B cell (primary cell): ENCODE measurements around the gene LRP5. TPM values are rescaled to one million over a fixed set of nuclear protein-coding genes. Genes with fewer than 3 reads are reported as not detected.

ENCODE experiments used
- ATAC-seq: fragments of 200-7000 bp; cut with Tn5 transposase; one replicate; pipeline ENCODE4 v1.10.0; 2021; ENCODE audit warnings: low read depth, mild to moderate bottlenecking, moderate number of reproducible peaks, moderate library complexity
- CTCF ChIA-PET: fragments of 350-600 bp; sonication (Branson Sonifier 250); formaldehyde crosslinking; loops from one replicate; lab custom pipeline; 2021; ENCODE audit warnings: antibody characterized with exemption, inconsistent platforms; lab: Charles Lee
- POLR2A ChIA-PET: fragments of 350-600 bp; sonication (Branson Sonifier 250); formaldehyde crosslinking; loops from one replicate; lab custom pipeline; 2021; ENCODE audit warnings: antibody characterized with exemption; lab: Charles Lee
- DNase-seq: peaks from one replicate; pipeline ENCODE4 v3.0.0; 2013
- H2AFZ ChIP-seq: 2 replicates; pipeline ENCODE4 v1.6.1; 2012; ENCODE audit warnings: mild to moderate bottlenecking, low read depth, low read length; ENCODE audit not compliant: insufficient read depth, poor library complexity, severe bottlenecking
- H3K27ac ChIP-seq, 2 donors: 1 replicate in 1 of 2; 2 replicates in 1 of 2; pipeline ENCODE4 v1.5.1; 2012 to 2013; ENCODE audit warnings: low read length in 2 of 2, mild to moderate bottlenecking in 2 of 2, moderate library complexity in 1 of 2
- H3K27me3 ChIP-seq, 4 experiments: fragments of 200-600 bp in 1 of 4; sonication (generic) in 1 of 4; replicated peaks in 1 of 4; 1 replicate in 2 of 4; 2 replicates in 2 of 4; pipeline versions ENCODE4 v1.6.1 to v1.7.0; 2013 to 2016; ENCODE audit warnings: low read length in 3 of 4, mild to moderate bottlenecking in 2 of 4, mixed read lengths in 1 of 4, moderate library complexity in 1 of 4; ENCODE audit not compliant: insufficient read depth in 4 of 4, control insufficient read depth in 3 of 4; ENCODE audit errors: control extremely low read depth in 1 of 4
- H3K36me3 ChIP-seq, 2 experiments: replicated peaks in 1 of 2; 1 replicate in 1 of 2; 2 replicates in 1 of 2; pipeline versions ENCODE4 v1.6.1 to v1.7.1; 2013; ENCODE audit warnings: low read length in 1 of 2; ENCODE audit not compliant: insufficient read depth in 2 of 2, control insufficient read depth in 1 of 2; ENCODE audit errors: control extremely low read depth in 1 of 2, extremely low read depth in 1 of 2
- H3K4me1 ChIP-seq, 2 donors: fragments of 200-600 bp in 1 of 2; sonication (generic) in 1 of 2; 1 replicate in 1 of 2; 2 replicates in 1 of 2; pipeline versions ENCODE4 v1.5.1 to v1.6.1; 2013 to 2017; ENCODE audit warnings: low read length in 2 of 2; ENCODE audit not compliant: control insufficient read depth in 2 of 2, insufficient read depth in 2 of 2
- H3K4me2 ChIP-seq: replicated peaks from 2 replicates; pipeline ENCODE3; 2012; ENCODE audit warnings: mild to moderate bottlenecking, low read depth, low read length; ENCODE audit not compliant: poor library complexity, severe bottlenecking
- H3K4me3 ChIP-seq, 5 experiments: fragments of 200-600 bp in 1 of 5; sonication (generic) in 1 of 5; 1 replicate in 3 of 5; 2 replicates in 2 of 5; pipeline versions ENCODE4 v1.5.1 to v1.7.0; 2011 to 2016; ENCODE audit warnings: low read length in 4 of 5, mild to moderate bottlenecking in 4 of 5, low read depth in 2 of 5, control low read depth in 1 of 5, moderate library complexity in 1 of 5; ENCODE audit not compliant: insufficient read depth in 1 of 5; ENCODE audit errors: control extremely low read depth in 1 of 5, extremely low read depth in 1 of 5
- H3K79me2 ChIP-seq: fragments of 200-600 bp; sonication (generic); one replicate; pipeline ENCODE4 v1.6.0; 2016; ENCODE audit warnings: low read length; ENCODE audit not compliant: control insufficient read depth, insufficient read depth
- H3K9ac ChIP-seq: fragments of 200-600 bp; sonication (generic); 2 replicates; pipeline ENCODE4 v1.6.1; 2017; ENCODE audit warnings: mild to moderate bottlenecking, low read length, moderate library complexity
- H3K9me3 ChIP-seq, 3 donors: one replicate each; pipeline versions ENCODE4 v1.6.1 to v1.7.1; 2013; ENCODE audit warnings: low read length in 2 of 3; ENCODE audit not compliant: control insufficient read depth in 2 of 3, insufficient read depth in 1 of 3; ENCODE audit errors: control extremely low read depth in 1 of 3
- H4K20me1 ChIP-seq: 2 replicates; pipeline ENCODE4 v1.6.0; 2012; ENCODE audit warnings: mild to moderate bottlenecking, low read length; ENCODE audit not compliant: insufficient read depth, control insufficient read depth, poor library complexity, severe bottlenecking
- H3K27ac Mint-ChIP-seq: one replicate; pipeline ENCODE4 v1.8.0; 2021; ENCODE audit warnings: mixed read lengths
- H3K27me3 Mint-ChIP-seq: one replicate; pipeline ENCODE4 v1.8.0; 2021; ENCODE audit warnings: mixed read lengths
- H3K4me1 Mint-ChIP-seq: one replicate; pipeline ENCODE4 v1.8.0; 2021; ENCODE audit warnings: mixed read lengths
- H3K4me3 Mint-ChIP-seq: one replicate; pipeline ENCODE4 v1.8.0; 2021; ENCODE audit warnings: mixed read lengths
- H3K9me3 Mint-ChIP-seq: one replicate; pipeline ENCODE4 v1.8.0; 2022; ENCODE audit warnings: mixed read lengths; ENCODE audit not compliant: insufficient read depth
- CTCF ChIP-seq: fragments of 200-600 bp; IDR thresholded peaks from one replicate; pipeline ENCODE4 v1.8.0; 2022; ENCODE audit warnings: antibody characterized with exemption, mild to moderate bottlenecking
- EZH2 ChIP-seq: IDR thresholded peaks from 2 replicates; pipeline ENCODE4 v1.6.1; 2012; ENCODE audit warnings: borderline replicate concordance, low read depth, mild to moderate bottlenecking, moderate library complexity, low read length; ENCODE audit not compliant: insufficient read depth, poor library complexity, severe bottlenecking
- WGBS: methylation state at CpG from one replicate; pipeline ENCODE4 v1.1.5; 2013; ENCODE audit warnings: missing lambda C conversion rate; ENCODE audit not compliant: insufficient coverage; 5-methylcytosine and 5-hydroxymethylcytosine counted together
- intact Hi-C: fragments of 100-400 bp; cut with micrococcal nuclease; formaldehyde crosslinking; loops from one replicate; pipeline ENCODE4 v1.10.0; 2022
- polyA plus RNA-seq: library from polyadenylated mRNA; depleted of rRNA; stranded (reverse); fragments of >200 nt; gene quantifications from 2 replicates; pipeline ENCODE4 v1.2.3, GENCODE V29; 2012
- total RNA-seq, 2 donors: library from RNA; stranded (reverse); fragments of 120-200 nt in 1 of 2; gene quantifications; 1 replicate in 1 of 2; 2 replicates in 1 of 2; pipeline versions ENCODE4 v1.2.3 to v1.2.4, GENCODE V29; 2013 to 2022

LRP5 gene
- total and polyA plus RNA-seq, 2 donors (not counting 1 experiment from before 2014, with no cell fraction given): 2.4 to 13.9 TPM

- POLR2A ChIA-PET: no interaction called here
- Histone ChIP-seq H3K27me3 (no peaks in the 10 kb centered on the region), H3K36me3 (no peaks in the 10 kb centered on the region), H3K9ac (no peak overlapping the region), H3K4me1 (peaks cover 16 to 26% of the 10 kb centered on the region in 2 donors), H3K9me3 (no peaks in the 10 kb centered on the region), H3K27ac (no peak overlapping the region), H3K79me2 (no peaks in the 10 kb centered on the region), H4K20me1 (no peaks in the 10 kb centered on the region), H2AFZ (no peak overlapping the region), H3K4me2 (no peak overlapping the region), H3K4me3 (no peak overlapping the region)
- H3K27me3 Mint-ChIP-seq: no peaks in the 10 kb centered on the region
- no peak overlapping the region for H3K27ac Mint-ChIP-seq
- intact Hi-C loops: no loop called here
- CTCF ChIA-PET: interaction anchor here (0.6 kb wide), 1 partner anchor 34 kb away, joined by 3 read pairs; no protein-coding TSS in a partner anchor
- WGBS: 94% methylated on average over 5 of the region's 6 CpGs
- DNase-seq: no peak
- H3K9me3 Mint-ChIP-seq: no peaks in the 10 kb centered on the region
- H3K4me1 Mint-ChIP-seq: peaks cover 29% of the 10 kb centered on the region
- TF ChIP-seq EZH2: no peak
- H3K4me3 Mint-ChIP-seq: no peak overlapping the region
- ATAC-seq: no peak
These were observed 126.4 kb downstream of the LRP5 start for GRCh38 chr11:68438658-68439259.

- H3K4me1 ChIP-seq: peaks cover 16 to 26% of the 10 kb centered on the region in 2 donors
These were observed 127.1 kb downstream of the LRP5 start for GRCh38 chr11:68439355-68440065.

More at GRCh38 chr11:68439355-68440065, 127.1 kb downstream of the LRP5 start:
- H3K4me3 ChIP-seq: no peak overlapping the region
- Mint-ChIP-seq H3K27ac (no peak overlapping the region), H3K4me1 (peaks cover 29% of the 10 kb centered on the region), H3K4me3 (no peak overlapping the region), H3K27me3 (no peaks in the 10 kb centered on the region), H3K9me3 (no peaks in the 10 kb centered on the region)
- H3K36me3 ChIP-seq: no peaks in the 10 kb centered on the region
- intact Hi-C loops: loop anchor here (10.0 kb wide), 1 partner anchor 435 kb away; the partner anchor contains the start of gene UNC93B1
- no peak overlapping the region for H3K4me2 ChIP-seq
- no peaks in the 10 kb centered on the region for H4K20me1 ChIP-seq
- TF ChIP-seq EZH2 (no peak), CTCF (no peak)
- ChIA-PET POLR2A (no interaction called here), CTCF (no interaction called here)
- H3K79me2 ChIP-seq: no peaks in the 10 kb centered on the region
- H2AFZ ChIP-seq: no peak overlapping the region
- no peak overlapping the region for H3K27ac ChIP-seq
- no peak for ATAC-seq
- DNase-seq: no peak
- 93% methylated on average over 34 of the region's 38 CpGs for WGBS
- H3K9ac ChIP-seq: no peak overlapping the region
- no peaks in the 10 kb centered on the region for H3K9me3 ChIP-seq
- no peaks in the 10 kb centered on the region for H3K27me3 ChIP-seq
